ENCODE data around the gene CANX.
"Not testable (repeated sequence)": the region's sequence is repeated elsewhere in the genome, so short reads cannot be mapped to it uniquely, and the experiment has no call there.

The CANX gene

DNA sequence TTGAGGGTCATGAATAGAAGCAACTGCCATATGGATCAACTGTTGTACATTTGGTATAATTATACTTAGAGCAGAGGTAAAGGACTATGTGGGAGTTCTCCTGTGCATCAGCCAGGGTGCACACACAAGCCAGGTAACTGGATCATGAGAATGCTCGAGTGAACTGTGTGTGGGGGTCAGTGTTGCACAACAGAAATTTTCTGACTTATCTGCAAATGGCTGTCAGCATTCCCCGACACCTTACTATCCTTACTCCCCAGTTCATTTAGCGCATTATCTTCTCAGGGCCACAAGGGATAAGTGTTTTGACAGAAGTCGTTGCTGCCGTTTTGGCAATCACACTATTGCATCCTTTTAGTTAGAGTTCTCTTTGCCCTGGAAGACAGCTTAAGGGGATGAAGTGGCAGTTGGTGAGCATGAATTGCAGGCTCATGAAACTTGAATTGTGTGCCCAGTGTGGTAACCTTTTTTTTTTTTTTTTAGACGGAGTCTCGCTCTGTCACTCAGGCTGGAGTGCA is 1.7 kb downstream of the CANX start:
- peak; percentile 81 for DNase-seq

DNA sequence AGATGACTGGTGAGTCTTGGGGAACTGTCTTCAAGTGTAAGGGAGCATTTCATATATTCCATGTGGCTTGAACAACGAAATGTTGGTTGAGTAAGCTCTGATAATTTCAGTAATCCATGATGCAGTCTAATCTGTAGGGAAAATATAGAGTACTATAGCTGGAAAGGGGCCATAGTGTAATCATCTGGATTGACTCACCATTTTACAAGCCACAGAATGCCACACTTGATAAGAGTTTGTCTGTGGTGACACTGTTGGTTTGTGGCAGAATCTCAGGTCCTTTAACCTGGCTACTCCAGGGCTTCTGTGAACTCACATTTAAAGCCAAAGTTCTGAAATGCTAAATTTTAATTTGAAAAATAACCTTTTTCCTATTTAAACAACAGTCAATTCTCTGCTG is 17.5 kb downstream of the CANX start:
- peak; percentile 75 for DNase-seq

DNA sequence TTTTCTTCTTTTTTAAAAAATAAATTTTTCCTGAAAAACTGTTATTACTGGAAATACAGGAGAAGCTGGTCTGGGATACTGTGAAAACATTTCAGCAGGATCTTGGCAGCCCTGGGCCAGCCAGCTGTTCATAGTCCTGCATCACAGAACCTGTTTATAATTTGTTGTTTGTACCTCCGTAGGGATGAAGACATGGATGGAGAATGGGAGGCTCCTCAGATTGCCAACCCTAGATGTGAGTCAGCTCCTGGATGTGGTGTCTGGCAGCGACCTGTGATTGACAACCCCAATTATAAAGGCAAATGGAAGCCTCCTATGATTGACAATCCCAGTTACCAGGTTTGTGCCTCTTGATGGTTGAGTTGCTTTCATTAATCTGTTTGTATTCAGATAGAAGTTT is 21.5 kb downstream of the CANX start:
- no peak for DNase-seq

DNA sequence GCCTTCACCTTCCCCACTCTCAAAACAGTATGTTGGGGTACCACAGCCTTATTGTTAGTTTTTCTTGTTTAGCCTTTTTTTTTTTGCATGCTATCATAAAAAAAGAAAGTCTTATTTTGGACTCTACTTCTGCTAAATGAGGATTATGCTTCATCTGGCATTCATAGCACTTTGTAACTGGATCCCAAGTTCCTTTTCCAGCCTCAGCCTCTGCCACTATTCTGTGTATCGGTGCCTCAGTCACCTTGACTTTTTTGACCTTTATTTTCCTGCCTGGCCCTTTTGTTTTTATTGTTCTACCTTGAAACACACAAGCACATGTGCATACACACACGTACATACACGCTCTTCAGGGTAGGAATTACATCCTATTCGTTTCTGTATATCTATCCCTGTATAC is 25.4 kb downstream of the CANX start:
- DNase-seq = no peak

DNA sequence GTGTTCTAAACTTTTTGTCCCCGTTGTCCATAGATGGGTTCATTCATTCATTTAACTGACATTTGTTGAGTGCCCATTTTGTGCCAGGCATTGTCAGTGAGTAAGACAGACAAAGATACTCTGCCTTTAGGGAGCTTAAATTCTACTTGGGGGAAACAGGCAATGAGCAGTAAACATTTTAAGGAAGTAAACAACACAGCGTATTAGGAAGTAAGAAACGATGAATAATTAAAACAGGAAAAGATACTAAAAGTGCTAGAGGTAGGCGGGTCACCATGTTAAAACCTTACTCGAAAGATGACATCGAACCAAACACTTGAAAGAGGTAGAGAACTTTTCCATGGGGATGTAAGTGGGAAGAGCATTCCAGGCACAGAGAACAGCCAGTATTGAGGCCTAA is 28.3 kb downstream of the CANX start:
- no peak for DNase-seq

DNA sequence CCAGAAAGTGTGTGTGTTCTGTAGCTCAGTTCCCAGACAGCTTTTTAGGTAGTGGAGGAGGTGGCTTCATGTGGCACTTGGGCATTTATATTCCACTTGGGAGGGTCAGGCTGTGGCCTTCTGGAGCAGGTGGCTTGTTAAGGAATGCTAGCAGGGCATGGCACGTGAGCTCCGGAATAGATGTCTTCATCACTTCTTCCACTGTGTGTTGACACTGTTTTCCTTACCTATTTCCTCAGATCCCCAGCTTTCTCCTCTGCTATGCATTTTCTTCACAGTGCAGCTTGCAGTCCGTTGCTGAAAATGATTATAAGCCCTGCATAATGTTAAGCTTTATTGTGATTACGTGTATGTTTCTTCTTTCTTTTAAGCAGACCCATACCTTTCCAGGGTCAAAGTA is 30.5 kb downstream of the CANX start:
- no peak for DNase-seq

DNA sequence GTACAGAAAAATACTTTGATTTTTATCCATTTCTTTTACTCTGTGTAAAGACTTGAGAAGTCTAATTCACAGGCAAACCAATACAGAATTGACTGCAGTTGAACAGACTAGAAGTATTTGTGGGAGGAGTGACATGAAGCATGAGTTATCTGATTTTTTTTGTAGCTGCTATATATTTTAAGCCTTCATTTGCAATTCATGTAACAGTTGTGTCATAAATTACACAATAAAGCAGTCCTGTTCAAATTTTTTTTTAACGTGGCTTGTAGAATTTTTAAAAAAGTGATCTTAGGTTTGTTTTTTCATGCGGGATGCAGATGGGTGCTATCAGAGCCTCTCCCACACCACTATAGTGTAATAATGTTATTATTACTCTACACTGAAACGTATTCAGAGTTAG is 31.0 kb downstream of the CANX start:
- no peak for DNase-seq

DNA sequence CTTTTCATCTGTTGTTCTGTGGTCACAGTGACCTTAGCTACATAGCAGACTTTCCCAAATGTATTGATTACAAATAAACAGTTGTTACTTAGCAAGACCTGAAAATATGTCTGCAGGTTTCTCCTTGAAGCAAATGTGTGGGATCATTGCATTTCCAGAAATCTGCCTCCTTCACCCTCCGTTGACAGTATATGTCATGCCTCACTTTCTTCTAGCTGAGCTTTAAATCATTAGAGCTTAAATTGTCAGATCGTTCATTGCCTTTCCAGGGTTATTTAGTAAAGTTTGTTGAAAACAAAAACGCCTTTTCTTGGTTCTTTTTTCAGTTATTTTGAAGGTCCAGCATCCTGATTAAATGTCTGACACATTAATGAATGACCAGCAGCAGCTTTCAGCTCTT is 31.6 kb downstream of the CANX start:
- DNase-seq = no peak

DNA sequence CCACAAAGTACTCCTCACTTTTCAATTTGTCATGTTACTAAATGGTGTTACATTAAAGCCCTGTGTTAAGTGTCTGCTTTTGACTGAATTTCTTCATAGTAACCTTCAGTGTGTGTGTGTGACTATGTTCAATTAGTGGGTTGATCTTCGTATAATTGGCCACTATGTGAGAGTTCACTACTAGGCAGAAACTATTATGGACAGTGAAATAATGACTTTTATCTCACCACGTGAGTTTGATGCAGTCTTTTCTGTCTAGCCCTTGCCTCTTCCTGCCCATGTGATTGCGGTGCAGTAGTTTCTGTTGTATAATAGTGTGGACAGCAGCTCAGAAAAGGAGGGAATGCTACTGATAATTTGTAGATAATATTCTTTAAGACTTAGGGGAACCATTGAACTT is 32.1 kb downstream of the CANX start:
- DNase-seq = peak; percentile 43

DNA sequence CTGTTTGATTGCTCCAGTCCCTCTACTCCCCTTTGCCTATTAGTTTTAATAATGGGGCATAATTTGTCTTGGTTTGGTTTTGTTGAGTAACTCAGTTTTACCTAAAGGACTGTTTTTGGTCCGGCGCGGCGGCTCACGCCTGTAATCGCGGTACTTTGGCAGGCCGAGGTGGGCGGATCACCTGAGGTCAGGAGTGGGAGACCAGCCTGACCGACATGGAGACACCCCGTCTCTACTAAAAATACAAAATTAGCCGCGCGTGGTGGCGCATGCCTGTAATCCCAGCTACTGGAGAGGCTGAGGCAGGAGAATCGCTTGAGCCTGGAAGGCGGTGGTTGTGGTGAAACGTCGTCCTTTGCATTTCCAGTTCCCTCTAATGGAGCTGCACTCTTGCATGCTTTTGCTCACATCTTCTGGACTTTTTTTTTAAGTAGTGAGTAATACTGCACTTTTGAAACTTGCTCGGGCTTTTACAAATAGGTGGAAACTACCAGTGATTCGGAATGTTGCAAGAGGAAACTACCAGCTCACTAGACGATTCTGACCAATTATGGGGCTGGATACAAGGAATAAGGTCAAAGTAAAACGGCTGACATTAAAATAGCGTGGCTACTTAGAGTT is 33.1 kb downstream of the CANX start:
- DNase-seq = no peak

DNA sequence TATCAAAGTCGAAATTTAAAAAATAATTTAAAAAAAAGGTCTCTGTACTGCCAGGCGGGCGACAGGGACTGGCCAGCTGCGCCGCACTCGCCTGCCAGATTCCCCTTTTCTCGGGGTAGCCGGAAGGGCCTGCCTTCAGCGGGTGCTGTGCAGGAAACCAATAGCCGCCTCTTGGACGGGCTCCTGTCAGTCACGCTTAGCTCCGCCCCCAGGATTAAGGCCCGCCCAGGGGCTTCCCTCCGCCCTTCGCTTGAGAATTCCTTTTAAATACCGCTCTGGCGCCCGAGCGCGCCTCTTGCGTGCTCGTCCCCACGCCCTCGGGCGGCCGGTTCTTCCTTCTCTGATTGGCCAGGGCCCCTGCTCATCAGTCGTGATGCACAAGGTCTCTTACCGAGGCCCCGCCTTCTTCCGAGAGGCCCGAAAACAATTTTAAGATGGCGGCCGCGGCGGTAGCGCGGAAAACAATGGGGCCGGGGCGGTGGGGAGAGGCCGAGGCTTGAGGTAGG is 33.7 kb downstream of the CANX start, which contains the start of gene MAML1:
MAML1 (plus strand) TSS at position 411 of the 506 bp plus-strand sequence. CDS start 291 bp downstream, outside the sequence.
- DNase-seq = peak; percentile 100

DNA sequence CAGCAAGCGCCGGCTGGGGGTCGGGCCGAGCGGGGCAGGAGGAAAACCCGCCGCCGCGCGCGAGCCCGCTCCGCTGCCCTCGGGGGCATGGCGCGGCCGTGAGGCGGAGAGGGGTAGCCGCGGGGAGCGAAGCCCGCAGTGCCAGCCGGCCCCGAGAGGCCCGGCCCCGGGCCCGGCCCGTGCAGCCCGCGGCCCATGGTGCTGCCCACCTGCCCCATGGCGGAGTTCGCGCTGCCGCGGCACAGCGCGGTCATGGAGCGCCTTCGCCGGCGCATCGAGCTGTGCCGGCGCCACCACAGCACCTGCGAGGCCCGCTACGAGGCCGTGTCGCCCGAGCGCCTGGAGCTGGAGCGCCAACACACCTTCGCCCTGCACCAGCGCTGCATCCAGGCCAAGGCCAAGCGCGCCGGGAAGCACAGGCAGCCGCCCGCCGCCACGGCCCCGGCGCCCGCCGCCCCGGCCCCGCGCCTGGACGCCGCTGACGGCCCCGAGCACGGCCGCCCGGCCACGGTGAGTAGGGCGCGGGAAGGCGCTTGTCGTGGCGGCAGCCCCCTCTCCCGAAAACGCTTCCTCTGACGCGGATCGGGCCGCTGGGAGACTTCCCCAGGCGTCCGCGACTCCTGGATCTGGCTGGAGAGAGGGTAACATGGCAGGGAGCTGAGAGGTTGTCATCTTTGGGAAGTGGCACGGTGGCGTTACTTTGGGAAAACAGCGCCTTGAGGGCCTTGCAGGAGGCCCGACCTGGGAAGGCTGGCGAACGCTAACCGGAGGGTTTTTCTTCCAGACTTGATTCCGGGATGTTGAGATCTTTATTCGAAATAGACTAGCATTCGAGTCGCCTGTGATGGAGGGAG is 34.4 kb downstream of the CANX start:
- DNase-seq = peak; percentile 30

DNA sequence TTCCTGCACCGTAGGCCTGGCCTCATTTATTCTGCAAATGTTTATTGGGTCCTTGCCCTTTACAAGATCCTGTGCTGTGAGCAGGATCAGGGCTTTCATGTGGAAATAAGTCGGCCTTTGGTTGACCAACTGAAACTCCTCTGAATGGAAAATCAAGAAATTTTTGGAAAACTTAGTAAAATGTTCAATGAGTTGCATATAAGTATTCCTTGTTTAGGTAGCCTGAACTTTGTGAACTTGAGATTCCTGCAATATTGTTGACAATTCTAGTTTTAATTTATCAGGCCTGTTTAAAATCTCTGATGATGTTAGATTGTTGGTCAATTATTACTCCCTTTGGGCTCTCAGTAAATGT is 35.0 kb downstream of the CANX start:
- no peak for DNase-seq

DNA sequence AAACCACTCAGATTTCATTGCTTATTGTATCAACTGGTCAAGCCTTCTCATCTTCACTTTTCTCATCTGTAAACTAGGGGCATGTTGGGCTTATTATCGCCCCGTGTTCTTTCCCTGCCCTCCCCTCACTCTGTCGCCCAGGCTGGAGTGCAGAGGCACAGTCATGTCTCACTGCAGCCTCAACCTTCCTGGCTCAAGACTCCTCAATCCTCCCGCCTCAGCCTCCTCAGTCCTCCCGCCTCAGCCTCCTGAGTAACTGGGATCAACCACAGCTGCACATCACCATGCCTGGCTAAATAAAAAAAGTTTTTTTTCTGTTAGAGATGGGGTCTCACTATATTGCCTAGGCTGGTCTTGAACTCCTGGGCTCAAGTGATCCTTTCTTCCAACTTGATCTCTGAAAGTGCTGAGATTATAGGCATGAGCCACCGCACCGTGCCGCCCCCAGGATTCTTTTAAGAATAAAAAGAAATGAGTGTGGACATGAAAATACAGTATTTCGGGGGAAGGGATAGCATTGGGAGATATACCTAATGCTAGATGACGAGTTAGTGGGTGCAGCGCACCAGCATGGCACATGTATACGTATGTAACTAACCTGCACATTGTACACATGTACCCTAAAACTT is 35.9 kb downstream of the CANX start:
- DNase-seq = peak; percentile 14

DNA sequence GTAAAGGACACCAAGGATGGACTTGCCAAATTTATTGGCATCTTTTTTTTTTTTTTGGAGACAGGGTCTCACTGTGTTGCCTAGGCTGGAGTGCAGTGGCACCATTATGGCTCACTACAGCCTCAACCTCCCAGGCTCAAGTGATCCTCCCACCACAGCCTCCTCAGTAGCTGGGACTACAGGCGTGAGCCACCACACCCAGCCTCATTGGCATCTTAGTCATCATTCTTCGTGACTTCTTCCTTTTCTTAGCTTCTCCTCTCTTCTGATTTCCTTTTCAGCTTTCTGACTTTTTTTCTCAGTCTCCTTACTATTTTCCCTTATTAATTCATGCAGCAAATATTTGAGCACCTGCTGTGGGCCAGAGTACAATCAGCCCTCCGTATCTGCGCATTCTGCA is 40.0 kb downstream of the CANX start:
- DNase-seq = no peak

DNA sequence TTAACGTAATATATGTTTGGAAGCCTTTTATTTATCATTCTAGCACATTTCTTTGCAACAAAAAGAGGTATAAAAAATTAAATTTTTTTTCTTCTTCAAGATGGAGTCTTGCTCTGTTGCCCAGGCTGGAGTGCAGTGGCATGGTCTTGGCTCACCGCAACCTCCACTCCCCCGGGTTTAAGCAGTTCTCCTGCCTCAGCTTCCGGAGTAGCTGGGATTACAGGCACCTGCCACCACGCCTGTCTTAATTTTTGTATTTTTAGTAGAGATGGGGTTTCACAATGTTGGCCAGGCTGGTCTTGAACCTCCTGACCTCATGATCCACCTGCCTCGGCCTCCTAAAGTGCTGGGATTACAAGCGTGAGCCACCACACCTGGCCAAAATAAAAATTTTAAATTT is 45.3 kb downstream of the CANX start:
- not testable (repeated sequence) for DNase-seq

DNA sequence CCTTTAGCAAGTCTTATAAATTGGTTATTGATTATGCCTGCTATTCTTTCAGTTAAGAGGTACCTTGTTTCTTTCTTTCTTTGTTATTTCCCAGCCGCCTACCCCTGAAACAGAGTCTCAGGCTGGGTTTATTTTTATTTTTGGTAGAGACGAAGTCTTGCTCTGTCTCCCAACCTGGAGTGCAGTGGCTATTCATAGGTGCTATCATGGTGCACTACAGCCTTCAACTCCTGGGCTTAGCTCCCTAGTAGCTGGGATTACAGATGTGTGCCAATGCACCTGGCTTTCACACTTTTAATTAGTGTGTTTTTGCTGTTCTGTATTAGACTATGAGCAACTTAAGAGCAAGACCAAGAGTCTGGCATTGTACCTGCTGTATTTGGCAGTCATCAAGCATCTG is 48.1 kb downstream of the CANX start:
- DNase-seq = no peak

DNA sequence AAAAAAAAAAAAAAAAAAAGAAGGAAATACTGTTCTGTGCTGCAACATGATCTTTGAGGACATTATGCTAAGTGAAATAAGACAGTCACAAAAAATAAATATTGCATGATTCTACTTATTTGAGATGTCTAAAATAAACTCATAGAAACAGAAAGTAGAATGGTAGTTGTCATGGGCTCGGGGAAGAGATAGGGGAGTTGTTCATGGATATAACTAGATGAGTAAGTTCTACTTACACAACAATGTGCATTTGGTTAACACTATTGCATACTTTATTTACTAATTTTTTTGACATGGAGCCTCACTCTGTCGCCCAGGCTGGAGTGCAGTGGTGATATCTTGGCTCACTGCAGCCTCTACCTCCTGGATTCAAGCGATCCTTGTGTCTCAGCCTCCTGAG is 49.0 kb downstream of the CANX start:
- no peak for DNase-seq

DNA sequence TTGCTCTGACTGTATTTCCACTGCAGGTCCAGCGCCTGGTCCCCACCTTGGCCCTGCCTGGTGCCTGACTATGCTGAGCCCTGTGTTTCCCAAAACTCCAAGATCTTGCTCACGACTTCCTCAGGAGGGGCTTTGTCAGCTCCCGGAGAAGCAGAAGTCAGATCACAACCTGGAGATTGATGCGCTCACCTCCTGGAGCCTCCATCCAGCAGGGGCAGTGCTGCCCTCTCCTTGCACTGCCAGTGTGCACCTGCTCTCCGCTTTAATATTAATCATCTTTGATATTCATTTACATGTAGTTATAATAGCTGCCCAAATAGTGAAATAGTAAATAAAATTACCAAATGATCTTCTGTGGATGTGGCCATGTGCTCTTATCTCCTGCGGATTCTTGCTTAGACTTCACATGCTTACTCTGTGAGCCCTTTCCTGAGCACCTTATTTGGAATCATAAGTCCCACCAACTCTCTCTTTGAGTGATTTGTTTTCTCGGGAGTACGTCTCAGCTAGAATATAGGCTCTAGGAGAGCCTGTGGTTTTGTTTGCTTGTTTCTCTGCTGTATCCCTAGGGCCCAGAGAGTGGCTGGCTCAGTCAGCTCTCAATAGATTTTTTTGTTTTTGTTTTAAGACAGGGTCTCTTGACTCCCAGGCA is 51.2 kb downstream of the CANX start:
- no peak for DNase-seq

DNA sequence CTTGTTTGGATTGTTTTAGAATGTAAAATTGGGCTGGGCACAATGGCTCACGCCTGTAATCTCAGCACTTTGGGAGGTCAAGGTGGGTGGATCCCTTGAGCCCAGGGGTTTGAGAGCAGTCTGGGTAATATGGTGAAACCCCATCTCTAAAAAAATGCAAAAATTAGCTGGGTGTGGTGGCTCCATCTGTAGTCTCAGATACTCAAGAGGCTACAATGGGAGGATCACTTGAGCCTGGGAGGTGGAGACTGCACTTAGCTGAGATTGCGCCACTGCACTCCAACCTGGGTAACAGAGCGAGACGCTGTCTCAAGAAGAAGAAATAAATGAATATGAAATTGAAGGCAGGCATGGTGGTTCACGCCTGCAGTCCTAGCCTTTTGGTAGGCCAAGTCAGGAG is 55.2 kb downstream of the CANX start:
- DNase-seq = no peak

DNA sequence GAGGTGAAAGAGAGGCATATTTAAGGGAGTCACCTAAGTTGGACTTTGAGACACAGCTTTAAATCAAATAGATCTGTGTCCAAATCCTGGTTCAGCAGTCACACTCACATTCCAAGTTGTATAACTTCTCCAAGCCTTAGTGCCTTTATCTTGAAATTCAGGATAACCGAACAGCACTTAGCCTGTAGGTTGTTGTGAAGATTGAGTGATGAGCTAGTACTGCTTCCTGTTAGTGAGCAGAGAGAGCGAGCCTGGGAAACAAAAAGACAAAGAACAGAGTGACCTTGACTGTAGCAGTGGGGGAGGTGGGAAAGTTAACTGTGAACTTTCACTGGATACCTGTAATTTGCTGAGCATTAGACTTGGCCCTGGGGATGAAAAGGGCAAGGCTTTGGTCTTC is 56.3 kb downstream of the CANX start:
- no peak for DNase-seq

DNA sequence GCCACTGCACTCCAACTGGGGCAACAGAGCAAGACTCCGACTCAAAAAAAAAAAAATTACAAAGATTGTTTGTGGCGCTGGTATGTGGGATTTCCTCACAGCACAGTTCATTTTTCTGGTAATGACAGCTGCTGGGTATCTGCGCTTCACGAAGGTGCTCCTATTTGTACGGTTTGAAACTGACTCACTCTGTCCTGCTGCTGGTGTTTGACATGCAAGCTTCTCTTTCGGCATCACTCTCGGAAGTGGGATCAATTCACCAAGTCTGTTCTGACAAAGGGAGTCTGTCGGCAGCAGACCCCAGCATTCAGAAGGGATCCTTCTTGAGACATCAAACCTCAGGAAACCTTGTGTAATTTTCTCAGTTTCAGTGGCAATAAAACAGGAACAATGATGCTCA is 60.2 kb downstream of the CANX start:
- no peak for DNase-seq
